Anterior cingulate cortex (tissue), 58 donors: Measurements from ENCODE around the gene SCN5A.

Experiments used
- DNase-seq, 58 donors: peaks; one replicate each; lab custom pipeline; 2025; lab: John Stamatoyannopoulos, UW

Gene SCN5A

DNA sequence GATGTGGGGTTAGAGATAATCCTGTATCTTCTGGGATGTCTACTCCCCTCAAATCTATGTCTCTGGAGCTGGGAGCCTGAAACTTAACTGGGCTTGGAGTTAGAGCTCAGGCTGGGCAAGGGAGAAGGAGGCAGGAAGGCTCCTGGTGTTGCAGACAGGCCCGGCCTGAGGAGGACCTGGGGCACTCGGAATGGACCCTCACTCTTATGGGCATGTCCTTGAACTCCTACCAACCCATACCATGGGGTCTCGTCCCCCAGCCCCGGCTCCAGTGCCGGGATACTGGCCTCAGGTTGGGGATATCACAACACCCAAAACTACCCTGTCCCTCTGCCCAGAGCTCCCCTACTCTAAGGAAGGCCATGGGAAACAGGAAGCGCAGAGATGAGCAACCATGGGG is 45.2 kb downstream of the SCN5A start:
- DNase-seq: no peak

DNA sequence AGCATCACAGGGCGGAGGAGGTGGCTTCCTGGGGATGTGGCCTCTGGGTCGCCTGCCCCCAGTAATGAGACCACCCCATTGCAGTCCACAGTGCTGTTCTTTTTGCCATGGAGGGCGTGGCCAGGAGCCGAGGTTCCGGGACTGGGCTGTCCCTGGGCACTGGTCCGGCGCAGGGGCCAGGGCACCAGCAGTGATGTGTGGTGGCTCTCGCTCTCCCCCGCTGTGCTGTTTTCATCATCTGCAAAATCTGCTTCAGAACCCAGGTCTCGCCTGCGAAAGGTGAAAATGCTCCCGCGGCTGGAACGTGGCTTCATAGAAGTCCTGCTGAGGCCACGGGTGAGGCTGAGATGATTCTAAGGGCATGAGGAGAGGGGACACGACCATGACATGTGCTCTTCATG is 45.8 kb downstream of the SCN5A start:
- DNase-seq: no peak

DNA sequence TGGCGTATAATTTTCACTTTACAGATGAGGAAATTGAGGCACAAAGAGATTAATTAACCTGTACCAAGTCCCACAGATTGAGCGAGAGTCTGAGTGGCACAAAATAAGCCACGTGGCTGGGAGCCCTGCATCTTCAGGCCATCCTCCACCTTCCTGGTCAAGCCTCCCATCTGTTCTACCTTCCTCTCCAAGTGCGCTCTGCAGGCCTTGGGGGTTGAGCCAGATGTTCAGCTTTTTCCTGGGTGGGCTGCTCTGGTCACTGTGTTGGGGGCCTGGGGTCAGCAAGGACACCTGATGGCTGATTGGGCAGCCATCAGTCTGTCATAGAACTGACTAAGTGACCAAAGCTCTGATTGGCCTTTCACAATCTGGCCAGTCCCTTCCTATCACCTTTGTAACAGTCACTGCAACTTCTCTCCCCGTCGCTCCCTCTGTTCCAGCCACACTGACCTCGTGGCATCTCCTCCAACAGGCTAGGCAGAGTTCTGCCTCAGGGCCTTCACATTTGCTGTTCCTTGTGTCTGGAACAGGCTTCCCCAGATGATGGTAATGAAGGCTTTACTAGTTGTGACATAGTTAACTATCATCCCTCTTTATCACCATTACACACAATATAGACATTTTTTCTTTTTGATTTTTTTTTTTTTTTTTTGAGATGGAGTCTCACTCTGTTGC is 46.8 kb downstream of the SCN5A start:
- no peak for DNase-seq

DNA sequence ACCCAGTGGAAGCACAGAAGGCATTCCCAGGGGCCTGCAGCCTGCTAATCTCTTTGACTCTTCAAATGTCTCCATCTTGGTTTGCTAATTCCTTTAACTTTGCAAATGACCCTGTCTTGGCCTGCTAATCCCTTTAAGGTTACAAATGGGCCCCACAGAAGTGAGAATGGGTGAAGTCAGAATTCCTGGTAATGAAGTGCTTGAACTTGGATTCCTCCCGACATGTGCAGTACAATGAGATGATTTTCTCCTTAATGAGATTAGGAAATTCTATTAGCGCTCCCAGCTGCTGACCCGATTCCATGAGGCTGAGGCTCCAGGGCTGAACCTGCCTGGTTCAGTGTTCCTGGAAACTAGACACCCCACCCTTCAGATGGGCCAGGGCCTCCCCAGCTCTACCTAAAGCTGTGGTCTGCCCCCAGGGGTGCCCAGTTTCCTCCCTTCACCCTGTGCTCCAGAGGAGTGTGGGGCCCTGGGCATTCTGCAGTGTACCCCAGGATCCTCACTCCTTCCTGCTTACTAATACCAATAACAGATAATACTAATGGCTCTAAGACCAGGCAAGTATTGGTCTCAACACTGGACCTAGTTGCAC is 47.4 kb downstream of the SCN5A start:
- DNase-seq: no peak

DNA sequence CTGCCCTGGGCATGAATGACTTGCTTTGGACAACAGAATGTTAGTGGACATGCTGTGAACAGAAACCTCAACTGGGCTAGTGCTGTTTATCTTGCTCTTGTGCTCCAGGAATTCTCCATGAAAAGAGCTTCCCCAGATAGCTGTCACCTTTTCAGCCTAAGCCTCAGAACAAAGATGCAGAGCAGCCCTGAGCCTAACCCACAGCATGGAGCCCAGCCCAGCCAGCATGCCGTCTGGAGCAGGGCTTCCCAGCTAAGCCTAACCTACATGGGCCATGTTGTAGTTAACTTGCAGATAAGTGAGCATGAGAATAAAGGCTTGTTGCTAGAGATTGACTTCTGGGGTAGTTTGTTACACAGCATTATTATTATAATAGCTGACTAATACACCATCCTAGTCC is 48.9 kb downstream of the SCN5A start:
- no peak for DNase-seq

DNA sequence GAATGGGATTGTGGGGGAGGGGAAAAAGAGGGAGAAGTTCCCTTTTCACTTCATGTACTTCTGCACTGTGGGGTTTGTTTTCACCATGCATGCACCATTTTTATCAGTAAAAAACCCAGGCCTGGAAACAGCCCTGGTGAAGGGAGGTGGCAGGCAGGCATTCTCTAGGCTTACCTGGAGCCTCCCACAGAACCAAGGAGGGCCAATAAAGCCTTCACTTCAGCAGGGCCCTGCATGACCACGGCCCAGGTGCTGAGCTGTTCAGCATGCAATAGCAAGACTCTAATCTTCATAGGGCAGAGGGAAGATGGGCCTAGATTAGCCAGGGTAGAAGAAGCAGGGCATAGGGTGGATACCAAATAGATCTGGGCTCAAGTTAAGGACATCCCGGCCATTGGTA is 49.6 kb downstream of the SCN5A start:
- DNase-seq: no peak

DNA sequence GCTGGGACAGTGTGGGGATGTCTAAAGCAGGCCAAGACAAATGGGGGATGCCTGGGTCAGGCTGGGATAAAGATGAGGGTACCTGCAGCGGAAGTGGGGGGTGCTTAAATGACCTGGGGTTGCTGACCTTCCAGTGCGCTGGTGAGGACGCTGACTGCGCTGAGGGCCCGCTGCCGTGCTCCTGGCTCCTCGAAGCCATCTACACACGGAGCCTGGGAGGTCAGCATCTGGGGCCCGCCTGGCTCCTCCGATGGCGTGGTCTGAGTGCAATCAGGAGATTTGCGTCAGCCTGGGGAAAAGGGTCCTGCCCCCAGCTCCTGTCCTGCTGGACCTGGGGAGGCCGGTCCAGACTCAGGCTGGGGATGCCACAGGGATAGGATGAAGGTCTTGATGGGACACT is 50.7 kb downstream of the SCN5A start:
- DNase-seq: no peak

DNA sequence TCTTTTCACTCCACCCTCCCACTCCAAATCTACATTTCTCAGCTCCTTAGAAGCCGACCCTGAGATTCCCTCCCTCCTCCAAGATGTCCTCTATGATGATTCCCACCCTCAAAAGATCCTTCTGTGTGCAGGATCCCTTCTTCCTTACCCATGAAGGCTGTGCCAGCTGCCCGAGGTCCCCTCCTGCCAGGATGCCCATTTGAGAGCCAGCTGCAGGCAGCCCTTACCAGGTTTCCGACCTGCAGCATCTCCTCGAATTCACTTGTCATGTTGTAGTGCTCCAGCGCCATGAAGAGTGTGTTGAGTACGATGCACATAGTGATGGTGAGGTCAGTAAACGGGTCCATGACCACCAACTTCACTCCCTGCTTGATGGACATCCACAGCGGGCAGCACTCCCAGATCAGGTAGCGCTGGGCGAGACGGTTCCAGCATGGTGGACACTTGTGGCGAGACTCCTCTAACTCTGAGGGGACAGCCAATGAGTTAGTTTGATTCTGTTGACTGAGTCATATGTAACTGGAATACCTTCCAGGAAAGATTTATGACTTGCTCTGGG is 51.9 kb downstream of the SCN5A start:
- DNase-seq: no peak

DNA sequence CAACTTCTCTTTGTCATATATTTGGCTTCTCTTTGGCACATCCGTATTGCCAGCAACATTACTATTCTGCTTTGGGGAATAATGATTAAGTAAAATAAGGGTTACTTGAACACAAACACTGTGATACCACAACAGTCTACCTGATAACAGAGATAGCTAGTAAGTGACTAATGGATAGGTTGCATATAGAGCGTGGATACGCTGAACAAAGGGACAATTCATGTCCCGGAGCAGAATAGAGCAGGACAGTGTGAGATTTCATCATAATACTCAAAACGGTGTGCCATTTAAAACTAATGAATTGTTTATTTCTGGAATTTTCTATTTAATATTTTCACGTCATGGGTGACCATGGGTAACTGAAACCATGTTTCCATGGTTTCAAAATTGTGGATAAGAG is 54.1 kb downstream of the SCN5A start:
- DNase-seq: no peak

DNA sequence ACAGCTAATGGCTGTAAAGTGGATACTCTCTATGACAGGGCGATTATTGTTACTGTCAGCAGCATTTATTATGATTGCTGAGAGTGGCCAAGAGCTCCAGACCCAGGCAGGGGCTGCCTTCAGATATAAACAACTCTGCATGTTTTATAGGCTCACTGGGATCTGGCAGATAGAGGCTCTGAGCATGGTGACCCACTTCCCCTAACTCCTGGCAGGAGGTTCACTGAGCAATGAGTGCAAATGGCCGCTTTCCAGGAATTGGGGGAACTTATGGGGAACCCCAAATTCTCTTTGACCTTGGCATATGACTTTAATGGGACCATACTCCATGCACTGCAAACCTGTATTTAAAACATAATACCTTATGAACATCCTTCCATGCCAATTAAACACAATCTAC is 59.0 kb downstream of the SCN5A start:
- no peak for DNase-seq

DNA sequence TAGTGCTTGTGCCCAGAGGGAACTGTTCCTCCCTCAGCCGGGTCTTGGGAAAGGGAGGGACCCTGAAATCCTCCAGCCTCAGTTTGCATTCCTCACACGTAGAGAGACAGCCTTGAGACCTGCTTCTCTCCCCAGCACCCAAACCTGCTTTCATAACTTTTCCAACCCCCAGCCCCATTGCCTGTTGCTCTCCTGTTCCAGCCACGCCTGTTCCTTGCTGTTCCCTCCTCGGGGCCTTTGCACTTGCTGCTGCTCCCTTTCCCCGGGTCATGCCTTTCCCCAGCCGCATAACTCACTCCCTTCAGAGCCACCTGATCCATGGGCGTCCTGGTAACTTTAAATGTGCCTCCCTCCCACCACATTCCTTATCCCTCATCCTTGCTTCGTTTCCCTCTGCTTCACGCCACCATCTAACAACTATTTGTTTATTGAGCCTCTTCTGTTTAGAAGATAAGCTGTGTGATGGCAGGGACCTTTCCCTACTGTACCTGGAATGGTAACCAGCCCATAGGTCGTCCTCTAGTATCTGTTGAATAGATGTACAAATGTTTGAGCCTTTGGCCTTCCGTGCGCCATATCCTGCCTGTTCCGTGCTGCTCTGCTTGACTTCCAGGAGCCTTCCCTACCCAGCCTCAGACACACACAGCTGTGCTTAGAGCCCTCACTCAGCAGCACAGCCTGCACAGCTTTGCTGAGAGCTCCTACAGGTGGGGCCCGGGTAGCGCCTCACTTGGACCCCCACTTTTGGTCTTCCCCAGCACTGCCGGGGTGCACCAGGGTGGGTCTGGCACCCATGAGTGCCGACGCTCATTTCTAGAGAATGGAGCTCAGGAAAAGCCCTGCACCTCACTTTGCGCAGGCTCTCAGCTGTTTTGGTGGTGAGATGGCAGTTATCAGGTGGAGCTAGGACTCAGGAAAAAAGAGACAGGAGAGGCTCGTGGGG is 60.2 kb downstream of the SCN5A start:
- no peak for DNase-seq

DNA sequence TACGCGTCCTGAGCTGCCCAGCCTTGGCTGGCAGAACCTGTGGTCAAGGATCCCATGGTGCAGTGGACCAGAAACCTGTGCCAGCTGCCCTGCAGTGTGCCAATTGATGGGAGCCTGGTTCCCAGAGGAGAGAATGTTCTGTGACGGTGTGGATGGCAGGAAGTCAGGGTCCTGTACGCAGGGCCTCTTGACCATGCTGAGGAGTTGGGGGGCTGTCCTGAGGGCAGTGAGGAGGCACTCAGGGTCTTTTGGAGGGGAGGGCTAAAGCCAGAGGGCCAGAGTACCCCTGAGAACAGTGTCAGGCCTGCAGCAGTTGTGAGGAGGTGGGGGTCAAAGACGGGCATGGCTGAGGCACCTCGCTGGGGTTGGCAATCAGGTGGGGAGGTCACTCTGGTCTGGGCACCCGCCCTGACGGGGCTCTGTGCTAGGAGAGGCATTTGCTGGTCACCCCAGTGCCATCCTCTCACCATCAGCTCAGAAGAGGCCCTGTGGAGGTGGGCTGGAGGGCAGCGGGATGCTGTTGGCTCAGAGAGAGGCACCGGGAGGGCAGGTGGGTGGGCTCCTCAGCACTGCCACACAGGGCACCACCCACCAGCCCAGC is 61.0 kb downstream of the SCN5A start:
- no peak for DNase-seq

DNA sequence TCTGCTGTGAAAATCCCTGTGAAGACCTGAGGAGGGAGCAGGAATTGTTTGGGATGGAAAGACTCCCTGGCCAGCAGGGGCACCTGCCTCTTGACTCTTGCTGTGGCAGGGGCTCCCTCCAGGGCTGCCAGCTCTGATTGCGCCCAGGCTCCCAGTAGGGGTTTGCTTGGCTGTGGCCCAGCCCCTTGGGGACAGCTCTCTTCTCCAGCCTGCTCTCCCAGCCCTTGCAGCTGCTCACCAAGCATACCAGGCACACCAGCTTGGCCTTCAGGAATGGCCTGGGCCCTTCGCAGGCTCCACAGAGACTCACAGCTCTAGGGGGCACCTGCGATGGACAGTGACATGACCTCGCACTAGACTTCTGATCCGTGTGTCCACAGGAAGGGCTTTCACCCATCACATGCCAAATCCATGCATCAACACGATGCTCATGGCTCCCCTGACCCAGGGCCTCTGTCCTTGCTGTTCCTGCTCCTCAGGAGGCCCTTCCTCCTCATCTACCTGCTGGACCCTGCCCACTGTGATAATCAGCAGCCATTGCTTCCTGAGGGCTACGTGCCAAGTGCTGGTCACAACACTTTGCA is 61.8 kb downstream of the SCN5A start:
- no peak for DNase-seq

DNA sequence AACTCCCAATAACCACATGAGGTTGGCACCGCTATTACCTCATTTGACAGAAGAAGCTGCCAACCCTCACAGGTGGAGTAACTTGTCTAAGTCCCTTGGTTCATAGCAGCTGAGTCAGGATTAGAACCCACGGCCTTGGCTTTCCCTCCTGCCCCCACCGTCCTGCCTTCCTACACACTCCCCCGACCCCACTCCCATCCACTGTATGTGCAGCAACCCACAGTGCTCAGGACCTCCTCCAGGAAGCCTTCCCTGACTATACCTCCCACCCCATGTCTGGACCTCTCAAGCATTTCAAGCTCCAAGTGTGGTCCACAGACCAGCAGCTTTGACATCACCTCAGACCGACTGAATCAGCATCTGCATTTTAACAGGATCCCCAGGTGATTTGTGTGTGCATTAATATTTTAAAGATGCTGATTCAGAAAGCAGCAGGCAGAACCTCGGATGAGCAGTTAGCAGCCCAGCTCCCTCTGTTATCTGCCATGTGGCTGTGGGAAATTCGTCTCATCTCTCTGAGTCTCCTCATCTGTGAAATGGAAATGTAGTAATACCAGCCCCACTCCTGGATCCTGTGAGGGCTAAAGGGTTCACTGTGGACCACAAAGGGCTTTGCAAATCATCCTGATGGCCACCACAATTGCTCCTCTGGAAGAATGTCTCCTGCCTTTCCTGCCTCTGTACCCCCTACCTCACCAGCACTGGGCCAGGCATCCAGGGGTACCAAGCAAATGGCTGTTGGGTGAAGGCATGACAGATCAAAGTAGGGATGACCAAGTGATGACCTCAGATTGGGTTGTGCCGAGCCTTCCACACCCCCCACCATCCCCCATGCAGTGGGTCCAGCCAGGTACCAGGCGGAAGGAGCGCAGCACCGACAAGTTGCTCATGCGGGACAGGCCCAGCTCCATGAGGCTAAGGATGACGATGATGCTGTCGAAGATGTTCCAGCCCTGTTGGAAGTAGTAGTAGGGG is 62.7 kb downstream of the SCN5A start:
- no peak for DNase-seq

DNA sequence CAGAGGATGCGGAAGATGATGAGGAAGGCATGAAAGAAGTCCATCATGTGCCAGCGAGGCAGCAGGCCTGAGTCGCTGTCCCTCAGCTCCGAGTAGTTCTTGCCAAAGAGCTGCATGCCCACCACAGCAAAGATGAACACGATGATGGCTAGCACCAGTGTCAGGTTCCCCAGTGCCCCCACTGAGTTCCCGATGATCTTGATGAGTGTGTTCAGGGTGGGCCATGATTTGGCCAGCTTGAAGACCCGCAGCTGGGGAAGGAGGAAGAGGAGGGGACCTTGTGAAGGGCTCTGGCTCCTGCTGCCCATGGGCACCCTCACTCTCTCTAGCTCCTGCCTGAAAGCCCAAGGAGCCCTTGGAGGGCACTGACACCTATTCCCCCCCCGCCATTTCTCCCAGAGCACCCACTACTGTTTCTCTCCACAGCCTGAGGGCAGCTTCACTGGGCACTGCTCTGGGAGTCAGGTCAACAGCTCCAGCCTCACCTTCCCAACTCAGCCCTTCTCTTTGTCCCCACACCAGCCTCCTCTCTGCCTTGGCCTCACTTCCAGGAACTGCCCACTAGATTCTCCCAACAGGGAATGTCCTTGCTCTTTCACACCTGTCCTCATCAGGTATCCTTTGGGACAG is 63.6 kb downstream of the SCN5A start:
- no peak for DNase-seq

DNA sequence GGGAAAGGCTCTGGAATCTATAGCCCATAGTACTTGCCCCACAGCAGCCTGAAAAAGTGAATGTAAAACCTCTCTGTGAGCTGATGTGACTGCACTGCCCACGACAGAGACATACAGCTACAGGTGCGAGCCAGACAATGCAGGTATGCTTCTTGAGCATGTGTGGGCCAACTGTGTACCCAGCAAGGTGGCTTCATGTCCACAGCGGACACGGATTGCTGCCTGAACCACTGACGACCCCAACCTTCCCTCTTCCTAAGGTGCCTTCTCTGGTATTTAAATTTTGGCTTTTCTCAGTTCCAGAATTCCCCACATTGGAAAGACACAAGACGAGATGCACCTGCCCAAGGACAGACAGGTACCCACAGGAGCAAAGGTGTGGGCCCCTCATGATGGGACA is 65.8 kb downstream of the SCN5A start:
- no peak for DNase-seq

DNA sequence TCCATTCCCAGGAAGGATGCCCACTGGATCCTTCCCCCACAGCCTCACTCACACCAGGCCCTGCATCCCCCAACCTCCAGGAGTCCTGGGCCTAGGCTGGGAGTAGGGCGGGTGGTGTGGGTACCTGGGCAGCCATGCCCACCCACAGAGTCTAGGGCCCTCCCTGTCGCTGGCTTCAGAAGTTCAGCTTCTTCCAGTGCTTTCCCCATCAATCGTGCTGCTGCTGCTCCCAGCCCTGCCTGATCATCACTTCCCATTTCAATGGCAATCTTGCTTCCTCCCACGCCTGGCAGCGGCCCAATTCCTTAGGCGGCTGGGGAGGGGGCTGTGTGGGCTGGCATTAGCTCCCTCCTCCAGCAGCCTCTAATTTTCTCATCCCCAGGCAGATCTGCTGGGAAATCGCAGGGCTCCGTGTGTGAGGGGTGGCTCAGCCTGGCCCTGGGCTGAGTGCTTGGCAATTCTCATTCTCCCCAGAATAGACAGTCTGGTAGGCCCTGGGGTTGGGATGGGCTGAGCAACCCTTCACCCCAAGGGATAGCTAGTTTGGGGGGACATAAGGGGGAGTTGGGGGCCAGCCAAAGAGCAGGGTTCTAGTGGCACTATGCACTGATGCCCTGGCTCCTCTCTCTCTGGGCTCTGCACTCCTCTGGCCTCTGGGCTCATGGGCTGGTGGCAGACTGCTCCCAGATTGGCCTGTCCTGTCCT is 66.4 kb downstream of the SCN5A start:
- peak in 1 of 58 donors; percentile 34 for DNase-seq

DNA sequence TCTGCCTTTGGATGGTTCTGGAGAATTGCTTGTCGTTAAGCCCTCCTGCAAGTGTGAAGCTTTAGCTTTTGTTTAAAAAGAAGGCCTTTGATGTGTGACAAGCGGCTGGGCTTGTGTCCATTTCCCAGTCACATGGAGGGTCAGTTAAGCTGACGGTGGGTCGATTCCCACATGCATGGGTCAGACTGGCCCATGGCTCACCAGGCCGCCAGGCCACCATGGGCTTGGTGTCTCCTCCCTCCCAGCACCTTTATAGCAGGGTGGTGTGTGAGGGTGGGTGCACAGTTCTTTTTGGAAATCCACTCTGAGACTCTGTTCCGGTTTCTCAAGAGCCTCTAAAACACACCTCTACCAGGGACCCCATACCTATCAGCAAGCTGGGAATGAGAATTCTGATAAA is 67.2 kb downstream of the SCN5A start:
- no peak for DNase-seq
